ENCODE results near the gene CDK6.

CDK6 gene

GRCh38 chr7:92586403-92586802, 250.0 kb downstream of the CDK6 start:
- DNase-seq (ENCODE audit: low spot score): no peak

- peak; percentile 19 for DNase-seq (ENCODE audit: low spot score)
Measured at GRCh38 chr7:92584953-92585352, 251.4 kb downstream of the CDK6 start.

- no peak for DNase-seq (ENCODE audit: low spot score)
Measured at GRCh38 chr7:92582948-92583347, 253.4 kb downstream of the CDK6 start.

GRCh38 chr7:92576296-92576695, 260.1 kb downstream of the CDK6 start:
- no peak for DNase-seq (ENCODE audit: low spot score)

- no peak for DNase-seq (ENCODE audit: low spot score)
Measured at GRCh38 chr7:92569137-92569536, 267.2 kb downstream of the CDK6 start.

GRCh38 chr7:92567460-92567859, 268.9 kb downstream of the CDK6 start:
- DNase-seq (ENCODE audit: low spot score): peak; percentile 10

- no peak for DNase-seq (ENCODE audit: low spot score)
Measured at GRCh38 chr7:92563345-92563744, 273.0 kb downstream of the CDK6 start.

- DNase-seq (ENCODE audit: low spot score): no peak
Measured at GRCh38 chr7:92560602-92561001, 275.8 kb downstream of the CDK6 start.

- no peak for DNase-seq (ENCODE audit: low spot score)
Measured at GRCh38 chr7:92557808-92558362, 278.5 kb downstream of the CDK6 start.

- DNase-seq (ENCODE audit: low spot score): no peak
Measured at GRCh38 chr7:92557249-92557648, 279.1 kb downstream of the CDK6 start.
